ENCODE results near the gene IL17RB.

DNA sequence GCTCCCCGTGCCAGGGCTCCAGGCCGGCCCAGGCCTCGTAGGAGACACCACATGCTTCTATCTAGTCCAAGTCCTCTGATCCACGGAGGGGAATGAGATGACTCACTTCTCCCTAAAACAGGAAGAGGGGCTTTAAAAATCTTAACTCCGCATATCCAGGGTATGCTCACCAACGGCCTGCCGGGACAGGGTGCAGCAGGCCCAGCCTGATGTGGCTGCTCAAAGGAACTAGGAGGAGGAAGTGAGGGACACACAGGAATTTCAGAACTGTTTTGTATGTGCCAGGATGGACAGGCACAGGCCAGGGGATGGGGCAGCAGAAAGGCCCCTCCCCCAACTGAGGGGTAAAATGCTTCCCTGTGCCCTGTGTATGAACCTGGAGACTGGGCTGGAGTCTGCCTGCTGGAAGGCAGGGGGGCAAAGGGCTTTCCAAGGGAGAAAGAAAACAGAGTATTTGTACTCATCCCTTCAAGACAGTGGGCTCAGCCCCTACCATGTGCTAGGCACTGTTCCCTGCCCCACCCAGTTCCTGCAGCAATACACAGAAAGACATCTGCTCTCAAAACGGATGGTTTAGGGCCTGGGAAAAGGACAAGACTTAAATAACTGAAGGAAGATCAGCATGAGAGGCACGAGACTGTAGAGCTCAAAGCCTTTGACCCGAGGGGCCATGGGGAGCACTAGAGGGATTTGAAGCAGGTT lies 22.3 kb upstream of the IL17RB start:
- TF ChIP-seq MXI1 (IDR thresholded peaks at IDR 0.05; ENCODE audit: borderline replicate concordance, low read depth, low read length) (no peak), CEBPB (IDR thresholded peaks at IDR 0.05; ENCODE audit: low read depth, low read length) (no peak), POLR2A (IDR thresholded peaks at IDR 0.05; ENCODE audit: low read depth, low read length) (no peak), SMC3 (IDR thresholded peaks at IDR 0.05; ENCODE audit: low read depth, low read length) (no peak), RAD21 (IDR thresholded peaks at IDR 0.05; ENCODE audit: low read length) (no peak), MAFK (IDR thresholded peaks at IDR 0.05; ENCODE audit: low read depth, low read length) (no peak), BHLHE40 (IDR thresholded peaks at IDR 0.05; ENCODE audit: low read depth, low read length) (no peak)
- TF ChIP-seq, protein P1, sequence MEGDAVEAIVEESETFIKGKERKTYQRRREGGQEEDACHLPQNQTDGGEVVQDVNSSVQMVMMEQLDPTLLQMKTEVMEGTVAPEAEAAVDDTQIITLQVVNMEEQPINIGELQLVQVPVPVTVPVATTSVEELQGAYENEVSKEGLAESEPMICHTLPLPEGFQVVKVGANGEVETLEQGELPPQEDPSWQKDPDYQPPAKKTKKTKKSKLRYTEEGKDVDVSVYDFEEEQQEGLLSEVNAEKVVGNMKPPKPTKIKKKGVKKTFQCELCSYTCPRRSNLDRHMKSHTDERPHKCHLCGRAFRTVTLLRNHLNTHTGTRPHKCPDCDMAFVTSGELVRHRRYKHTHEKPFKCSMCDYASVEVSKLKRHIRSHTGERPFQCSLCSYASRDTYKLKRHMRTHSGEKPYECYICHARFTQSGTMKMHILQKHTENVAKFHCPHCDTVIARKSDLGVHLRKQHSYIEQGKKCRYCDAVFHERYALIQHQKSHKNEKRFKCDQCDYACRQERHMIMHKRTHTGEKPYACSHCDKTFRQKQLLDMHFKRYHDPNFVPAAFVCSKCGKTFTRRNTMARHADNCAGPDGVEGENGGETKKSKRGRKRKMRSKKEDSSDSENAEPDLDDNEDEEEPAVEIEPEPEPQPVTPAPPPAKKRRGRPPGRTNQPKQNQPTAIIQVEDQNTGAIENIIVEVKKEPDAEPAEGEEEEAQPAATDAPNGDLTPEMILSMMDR (conservative IDR thresholded peaks at IDR 0.05; ENCODE audit: low read depth, low read length), result no peak

Data from IMR-90 (cell line).